ENCODE results near the gene DDX39A. TPM values are rescaled to one million over a fixed set of nuclear protein-coding genes. Genes with fewer than 3 reads are reported as not detected.
"Not testable (repeated sequence)": the region's sequence is repeated elsewhere in the genome, so short reads cannot be mapped to it uniquely, and the experiment has no call there.

The DDX39A gene
- total and polyA plus RNA-seq, 3 experiments from 2014 or later, result 110 to 302 (median 298) TPM

DNA sequence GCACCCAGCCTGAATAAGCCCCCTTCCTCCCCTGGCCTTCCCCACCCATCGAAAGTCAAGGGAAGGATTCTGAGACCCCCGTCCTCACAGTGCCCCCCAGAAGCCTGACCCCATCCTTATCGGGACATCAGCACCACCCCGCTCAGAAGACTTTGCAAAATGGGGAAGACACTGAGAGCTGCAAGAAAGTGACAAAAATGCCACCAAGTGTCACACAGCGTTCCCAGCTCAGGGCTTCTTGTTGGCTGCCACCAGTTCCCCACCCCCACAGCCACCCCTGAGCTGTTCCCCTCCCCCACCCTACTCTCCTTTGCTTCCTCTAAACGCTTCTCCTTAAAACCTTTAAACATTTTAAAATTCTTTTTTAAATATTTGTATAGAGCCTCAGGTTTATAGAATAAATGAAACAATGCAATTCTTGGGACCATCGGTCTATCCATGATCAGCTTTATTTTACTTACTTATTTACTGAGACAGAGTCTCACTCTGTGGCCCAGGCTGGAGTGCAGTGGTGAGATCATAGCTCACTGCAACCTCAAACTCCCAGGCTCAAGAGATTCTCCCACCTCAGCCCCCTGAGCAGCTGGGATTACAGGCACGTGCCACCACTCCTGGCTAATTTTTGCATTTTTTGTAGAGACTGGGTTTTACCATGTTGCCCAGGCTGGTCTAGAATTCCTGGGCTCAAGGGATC lies 46.6 kb downstream of the DDX39A start:
- peaks cover 85% of the 10 kb centered on the region for H3K4me1 ChIP-seq (ENCODE audit: insufficient read depth, low read length)
- not testable (repeated sequence) for H3K27me3 ChIP-seq (ENCODE audit: insufficient read depth, low read length, poor library complexity, severe bottlenecking); H3K36me3 ChIP-seq (ENCODE audit: insufficient read depth, low read length); H3K9me3 ChIP-seq (ENCODE audit: low read length); H3K4me3 ChIP-seq (ENCODE audit: low read length); DNase-seq; H3K36me3 Mint-ChIP-seq; H3K9me3 Mint-ChIP-seq
- H3K27ac Mint-ChIP-seq, result peak overlapping the region; percentile 85 to 100 (median 98)
- H3K4me1 Mint-ChIP-seq, result peaks cover 63 to 80% (median 70%) of the 10 kb centered on the region in 3 donors
- H3K4me3 Mint-ChIP-seq, result peak overlapping the region in 6 of 7 donors; percentile 47 to 84 (median 61)
- CTCF ChIA-PET, result interaction anchor here (1.5 kb wide), 1 partner anchor 11 kb away, joined by 7 read pairs; no protein-coding TSS in a partner anchor
- POLR2A ChIA-PET, result interaction anchor here (1.7 kb wide), 1 partner anchor 9 kb away, joined by 10 read pairs; the partner anchor contains the start of gene ADGRE5
- peaks cover 0 to 12% of the 10 kb centered on the region in 2 donors for H3K27me3 Mint-ChIP-seq
- H3K27ac ChIP-seq (ENCODE audit: low read depth, low read length), result peak overlapping the region; percentile 51

DNA sequence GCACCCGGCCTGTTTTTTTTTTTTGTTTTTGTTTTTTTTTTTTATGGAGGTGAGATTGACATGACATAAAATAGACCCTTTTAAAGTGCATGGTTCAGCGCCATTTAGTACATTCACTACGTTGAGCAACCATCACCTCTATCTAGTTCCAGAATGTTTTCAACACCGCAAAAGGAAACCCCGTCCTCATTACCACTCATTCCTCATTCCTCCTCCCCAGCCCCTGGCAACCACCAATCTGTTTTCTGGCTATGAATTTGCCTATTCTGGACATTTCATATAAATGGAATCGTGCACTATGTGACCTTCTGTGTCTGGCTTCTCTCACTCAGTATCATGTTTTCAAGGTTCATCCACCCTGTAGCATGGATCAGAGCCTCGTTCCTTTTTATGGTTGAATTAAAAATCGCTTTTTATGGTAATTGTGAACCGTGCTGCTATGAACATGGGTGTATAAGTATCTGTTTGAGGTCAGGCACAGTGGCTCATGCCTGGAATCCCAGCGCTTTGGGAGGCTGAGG lies 47.8 kb downstream of the DDX39A start:
- Mint-ChIP-seq H3K4me3 (peak overlapping the region; percentile 41 to 79 (median 75)), H3K9me3 (no peaks in the 10 kb centered on the region), H3K27me3 (peaks cover 0 to 14% of the 10 kb centered on the region in 2 donors), H3K27ac (peak overlapping the region; percentile 85 to 100 (median 98)), H3K4me1 (peaks cover 73 to 90% (median 80%) of the 10 kb centered on the region in 3 donors), H3K36me3 (peaks cover 0 to 3% (median 0%) of the 10 kb centered on the region in 3 donors)
- H3K27me3 ChIP-seq (ENCODE audit: insufficient read depth, low read length, poor library complexity, severe bottlenecking), result no peaks in the 10 kb centered on the region
- H3K9me3 ChIP-seq (ENCODE audit: low read length), result no peaks in the 10 kb centered on the region
- H3K27ac ChIP-seq (ENCODE audit: low read depth, low read length), result peak overlapping the region; percentile 100
- ChIA-PET CTCF (interaction anchor here (13.1 kb wide), 1 partner anchor 11 kb away, joined by 186 read pairs; the partner anchor contains the start of gene ADGRE5), POLR2A (interaction anchor here (0.6 to 3.3 kb wide), 5 partner anchors 10 to 47 kb away, joined by 6 to 46 read pairs (median 8); partner anchors contain the start of gene ADGRE5)
- H3K36me3 ChIP-seq (ENCODE audit: insufficient read depth, low read length), result no peaks in the 10 kb centered on the region
- no peak overlapping the region for H3K4me3 ChIP-seq (ENCODE audit: low read length)
- peaks cover 97% of the 10 kb centered on the region for H3K4me1 ChIP-seq (ENCODE audit: insufficient read depth, low read length)
- no peak for DNase-seq

DNA sequence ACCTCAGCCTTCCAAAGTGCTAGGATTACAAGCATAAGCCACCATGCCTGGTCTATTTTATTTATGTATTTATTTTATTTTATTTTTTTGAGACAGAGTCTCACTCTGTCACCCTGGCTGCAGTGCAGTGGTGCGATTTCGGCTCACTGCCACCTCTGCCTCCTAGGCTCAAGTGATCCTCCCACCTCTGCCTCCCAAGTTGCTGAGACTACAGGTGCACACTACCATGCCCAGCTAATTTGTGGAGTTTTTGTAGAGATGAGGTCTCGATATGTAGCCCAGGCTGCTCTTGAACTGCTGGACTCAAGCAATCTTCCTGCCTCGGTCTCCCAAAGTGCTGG lies 48.2 kb downstream of the DDX39A start:
- no peak overlapping the region for H3K4me3 ChIP-seq (ENCODE audit: low read length)
- Mint-ChIP-seq H3K27me3 (peaks cover 0 to 14% of the 10 kb centered on the region in 2 donors), H3K36me3 (peaks cover 0 to 3% (median 0%) of the 10 kb centered on the region in 3 donors), H3K4me1 (peaks cover 72 to 89% (median 85%) of the 10 kb centered on the region in 3 donors), H3K4me3 (peak overlapping the region in 6 of 7 donors; percentile 74 to 88 (median 86)), H3K27ac (peak overlapping the region; percentile 85 to 100 (median 100)), H3K9me3 (no peaks in the 10 kb centered on the region)
- CTCF ChIA-PET, result interaction anchor here (1.0 to 13.1 kb wide), 6 partner anchors 9 to 234 kb away, joined by 3 to 186 read pairs (median 6); partner anchors contain the start of genes ADGRE5 and ASF1B
- H3K4me1 ChIP-seq (ENCODE audit: insufficient read depth, low read length), result peaks cover 97% of the 10 kb centered on the region
- H3K9me3 ChIP-seq (ENCODE audit: low read length), result no peaks in the 10 kb centered on the region
- DNase-seq, result no peak
- H3K27me3 ChIP-seq (ENCODE audit: insufficient read depth, low read length, poor library complexity, severe bottlenecking), result no peaks in the 10 kb centered on the region
- H3K27ac ChIP-seq (ENCODE audit: low read depth, low read length), result peak overlapping the region; percentile 100
- POLR2A ChIA-PET, result interaction anchor here (0.6 to 3.3 kb wide), 6 partner anchors 9 to 47 kb away, joined by 3 to 46 read pairs (median 6); partner anchors contain the start of gene ADGRE5
- H3K36me3 ChIP-seq (ENCODE audit: insufficient read depth, low read length), result no peaks in the 10 kb centered on the region

DNA sequence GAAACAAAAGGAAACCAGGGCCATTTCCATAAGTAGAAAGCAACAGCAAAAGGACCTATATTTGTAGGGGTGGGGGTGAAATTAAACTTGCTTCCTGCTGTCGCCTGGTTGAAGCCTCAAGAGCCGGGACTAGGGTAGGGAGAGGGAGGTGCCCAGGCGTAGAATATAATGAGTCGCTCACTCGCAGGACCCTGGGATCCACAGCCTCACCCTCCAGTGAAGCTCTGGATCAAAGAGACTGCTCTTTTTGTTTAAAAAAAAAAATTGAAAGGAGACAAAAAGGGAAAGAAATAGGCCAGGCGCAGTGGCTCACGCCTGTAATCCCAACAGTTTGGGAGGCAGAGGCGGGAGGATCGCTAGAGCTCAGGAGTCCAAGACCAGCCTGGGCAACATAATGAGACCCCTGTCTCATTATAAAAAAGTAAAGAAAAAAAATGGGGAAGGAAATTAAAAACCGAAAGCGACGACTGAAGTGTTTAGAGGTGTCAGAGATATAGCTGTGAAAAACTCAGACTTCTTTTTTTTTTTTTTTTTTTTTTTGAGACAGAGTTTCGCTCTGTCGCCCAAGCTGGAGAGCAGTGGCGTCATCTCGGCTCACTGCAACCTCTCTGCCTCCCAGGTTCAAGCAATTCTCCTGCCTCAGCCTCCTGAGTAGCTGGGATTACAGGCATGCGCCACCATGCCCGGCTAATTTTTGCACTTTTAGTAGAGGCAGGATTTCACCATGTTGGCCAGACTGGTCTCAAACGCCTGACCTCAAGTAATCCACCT lies 48.8 kb downstream of the DDX39A start:
- Mint-ChIP-seq H3K27me3 (peaks cover 0 to 14% of the 10 kb centered on the region in 2 donors), H3K4me1 (peaks cover 68 to 83% (median 82%) of the 10 kb centered on the region in 3 donors), H3K27ac (peak overlapping the region; percentile 85 to 100 (median 100)), H3K36me3 (peaks cover 0 to 3% (median 0%) of the 10 kb centered on the region in 3 donors), H3K9me3 (no peaks in the 10 kb centered on the region), H3K4me3 (peak overlapping the region; percentile 71 to 88 (median 85))
- CTCF ChIA-PET, result interaction anchor here (0.6 to 13.1 kb wide), 7 partner anchors 8 to 234 kb away, joined by 3 to 186 read pairs (median 5); partner anchors contain the start of genes ADGRE5 and ASF1B
- Histone ChIP-seq H3K27me3 (ENCODE audit: insufficient read depth, low read length, poor library complexity, severe bottlenecking) (no peaks in the 10 kb centered on the region), H3K36me3 (ENCODE audit: insufficient read depth, low read length) (no peaks in the 10 kb centered on the region), H3K9me3 (ENCODE audit: low read length) (no peaks in the 10 kb centered on the region), H3K27ac (ENCODE audit: low read depth, low read length) (peak overlapping the region; percentile 100), H3K4me1 (ENCODE audit: insufficient read depth, low read length) (peaks cover 92% of the 10 kb centered on the region), H3K4me3 (ENCODE audit: low read length) (peak overlapping the region; percentile 75)
- DNase-seq, result peak; percentile 53 to 84 (median 69)
- POLR2A ChIA-PET, result interaction anchor here (0.6 to 3.3 kb wide), 9 partner anchors 9 to 1474 kb away, joined by 3 to 46 read pairs (median 4); partner anchors contain the start of gene ADGRE5

DNA sequence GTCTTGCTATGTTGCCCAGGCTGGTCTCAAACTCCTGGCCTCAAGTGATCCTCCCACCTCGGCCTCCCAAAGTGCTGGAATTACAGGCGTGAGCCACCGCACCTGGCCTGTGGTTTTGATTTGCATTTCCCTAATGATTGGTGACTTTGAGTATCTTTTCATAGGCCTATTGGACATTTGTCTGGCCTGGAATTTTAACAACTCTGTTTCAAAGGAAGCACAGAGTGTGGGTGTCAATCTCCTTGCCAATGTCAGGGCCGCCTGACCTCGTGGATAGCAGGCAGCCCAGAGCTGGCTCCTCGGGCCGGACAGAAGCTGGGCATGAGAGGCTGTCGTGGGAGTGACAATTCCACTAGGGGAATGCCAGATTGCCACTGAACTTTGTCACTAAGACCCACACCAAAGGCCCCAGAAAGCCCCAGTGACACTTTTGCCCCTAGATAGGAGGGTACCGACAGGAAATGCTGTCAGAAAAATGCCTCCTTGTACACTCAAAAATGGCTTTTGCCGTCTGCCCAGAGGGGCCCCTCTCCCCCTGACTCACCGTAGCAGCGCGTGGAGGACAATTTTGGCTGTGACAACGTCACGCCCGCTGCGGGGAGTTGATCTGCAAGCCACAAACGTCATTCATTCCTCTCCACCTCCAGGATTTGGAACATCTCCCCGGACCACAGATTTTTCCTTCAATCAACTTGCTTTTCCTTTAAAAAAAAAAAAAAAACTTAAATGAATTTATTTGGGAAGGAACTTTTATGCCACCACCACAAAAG lies 49.6 kb downstream of the DDX39A start:
- Mint-ChIP-seq H3K36me3 (peaks cover 0 to 3% (median 0%) of the 10 kb centered on the region in 3 donors), H3K27me3 (peaks cover 0 to 13% of the 10 kb centered on the region in 2 donors), H3K4me1 (peaks cover 65 to 80% (median 80%) of the 10 kb centered on the region in 3 donors), H3K27ac (peak overlapping the region; percentile 85 to 100 (median 100)), H3K9me3 (no peaks in the 10 kb centered on the region), H3K4me3 (peak overlapping the region; percentile 71 to 88 (median 85))
- Histone ChIP-seq H3K36me3 (ENCODE audit: insufficient read depth, low read length) (no peaks in the 10 kb centered on the region), H3K4me1 (ENCODE audit: insufficient read depth, low read length) (peaks cover 93% of the 10 kb centered on the region), H3K4me3 (ENCODE audit: low read length) (peak overlapping the region; percentile 75), H3K9me3 (ENCODE audit: low read length) (no peaks in the 10 kb centered on the region), H3K27ac (ENCODE audit: low read depth, low read length) (peak overlapping the region; percentile 100), H3K27me3 (ENCODE audit: insufficient read depth, low read length, poor library complexity, severe bottlenecking) (no peaks in the 10 kb centered on the region)
- CTCF ChIA-PET, result interaction anchor here (0.6 to 13.1 kb wide), 5 partner anchors 12 to 233 kb away, joined by 3 to 186 read pairs (median 4); partner anchors contain the start of genes ADGRE5 and ASF1B
- POLR2A ChIA-PET, result interaction anchor here (0.6 to 3.3 kb wide), 7 partner anchors 12 to 1475 kb away, joined by 3 to 46 read pairs (median 4); partner anchors contain the start of gene ADGRE5
- peak; percentile 82 to 95 (median 88) for DNase-seq

DNA sequence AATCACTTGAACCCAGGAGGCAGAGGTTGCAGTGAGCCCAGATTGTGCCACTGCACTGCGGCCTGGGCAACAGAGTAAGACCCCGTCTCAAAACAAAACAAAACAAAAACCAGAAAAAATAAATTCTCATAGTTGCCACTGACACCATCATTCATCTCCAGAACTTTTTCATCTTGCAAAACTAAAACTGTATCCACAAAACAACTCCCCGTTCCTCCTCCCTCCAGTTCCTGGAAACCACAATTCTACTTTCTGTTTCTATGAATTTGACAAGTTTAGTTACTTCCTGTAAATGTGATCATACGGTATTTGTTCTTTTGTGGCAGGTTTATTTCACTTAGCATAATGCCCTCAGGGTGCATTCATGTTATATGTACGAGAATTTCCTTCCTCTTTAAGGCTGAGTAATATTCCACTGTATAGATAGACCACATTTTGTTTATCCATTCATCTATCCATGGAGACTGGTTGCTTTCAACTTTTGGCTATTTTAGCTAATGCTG lies 51.1 kb downstream of the DDX39A start:
- Mint-ChIP-seq H3K4me1 (peaks cover 64 to 79% (median 76%) of the 10 kb centered on the region in 3 donors), H3K36me3 (peaks cover 0 to 3% (median 0%) of the 10 kb centered on the region in 3 donors), H3K4me3 (peak overlapping the region; percentile 28 to 68 (median 49)), H3K27me3 (peaks cover 0 to 13% of the 10 kb centered on the region in 2 donors), H3K27ac (peak overlapping the region; percentile 74 to 100 (median 100)), H3K9me3 (no peaks in the 10 kb centered on the region)
- Histone ChIP-seq H3K4me3 (ENCODE audit: low read length) (no peak overlapping the region), H3K27ac (ENCODE audit: low read depth, low read length) (peak overlapping the region; percentile 100), H3K27me3 (ENCODE audit: insufficient read depth, low read length, poor library complexity, severe bottlenecking) (no peaks in the 10 kb centered on the region), H3K36me3 (ENCODE audit: insufficient read depth, low read length) (no peaks in the 10 kb centered on the region), H3K4me1 (ENCODE audit: insufficient read depth, low read length) (peaks cover 90% of the 10 kb centered on the region), H3K9me3 (ENCODE audit: low read length) (no peaks in the 10 kb centered on the region)
- peak in 2 of 5 donors; percentile 80 to 84 for DNase-seq
- POLR2A ChIA-PET, result interaction anchor here (3.3 kb wide), 1 partner anchor 13 kb away, joined by 46 read pairs; the partner anchor contains the start of gene ADGRE5
- CTCF ChIA-PET, result interaction anchor here (2.6 to 13.1 kb wide), 2 partner anchors 14 to 20 kb away, joined by 17 to 186 read pairs; partner anchors contain the start of gene ADGRE5
